GOT3 (cell line): ENCODE measurements around the gene MYEOV.

Experiments used
- DNase-seq: peaks from one replicate; lab custom pipeline; 2025; ENCODE audit warnings: mixed read lengths; lab: John Stamatoyannopoulos, UW

MYEOV gene

DNA sequence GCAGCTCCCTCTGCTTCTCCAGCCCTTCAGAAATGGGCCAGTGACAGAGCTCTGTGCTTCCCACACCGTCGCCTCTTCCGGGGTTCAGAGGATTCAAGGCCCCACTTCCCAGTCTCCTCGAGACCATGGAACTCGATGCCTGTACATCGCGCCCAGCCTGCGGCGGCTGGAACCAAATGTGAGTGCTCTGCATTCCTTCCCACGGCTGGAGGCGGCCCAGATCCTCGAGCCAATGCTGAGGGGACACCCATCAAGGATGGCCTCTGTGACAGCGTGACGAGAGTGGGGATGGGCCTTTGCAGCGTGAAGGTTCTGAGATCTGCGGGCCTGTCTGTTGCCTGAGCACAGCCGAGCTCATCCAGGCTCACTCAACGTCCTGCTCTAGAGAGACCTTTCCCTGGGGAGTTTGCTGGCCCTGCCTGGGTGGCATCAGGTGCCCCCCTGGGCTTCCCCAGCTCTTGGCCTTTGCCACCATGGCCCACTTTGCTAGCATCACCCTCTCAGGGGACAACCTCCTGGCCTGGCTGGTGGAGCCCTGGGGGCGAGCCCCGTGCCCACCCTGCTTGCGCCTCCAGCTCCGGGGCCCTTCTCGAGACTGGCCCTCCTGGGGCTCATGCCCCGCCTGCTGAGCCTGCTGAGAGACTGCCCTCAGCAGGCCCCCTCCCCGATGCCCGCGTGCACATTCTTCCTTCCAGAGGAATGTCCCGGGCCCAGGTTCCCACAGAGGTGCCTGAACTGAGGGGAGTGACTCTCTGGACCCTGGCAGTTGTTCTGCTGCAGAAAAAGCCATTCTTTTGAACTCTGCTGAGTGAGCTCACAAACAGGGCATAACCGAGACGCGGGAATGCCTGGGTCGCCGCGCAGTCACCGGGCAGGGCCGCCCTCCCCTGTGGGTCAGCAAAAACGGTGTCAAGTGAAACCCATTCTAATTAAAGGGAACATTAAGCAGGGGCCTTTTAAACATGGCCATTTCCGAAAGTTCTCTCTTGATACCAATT lies 7.3 kb upstream of the MYEOV start:
- no peak for DNase-seq

DNA sequence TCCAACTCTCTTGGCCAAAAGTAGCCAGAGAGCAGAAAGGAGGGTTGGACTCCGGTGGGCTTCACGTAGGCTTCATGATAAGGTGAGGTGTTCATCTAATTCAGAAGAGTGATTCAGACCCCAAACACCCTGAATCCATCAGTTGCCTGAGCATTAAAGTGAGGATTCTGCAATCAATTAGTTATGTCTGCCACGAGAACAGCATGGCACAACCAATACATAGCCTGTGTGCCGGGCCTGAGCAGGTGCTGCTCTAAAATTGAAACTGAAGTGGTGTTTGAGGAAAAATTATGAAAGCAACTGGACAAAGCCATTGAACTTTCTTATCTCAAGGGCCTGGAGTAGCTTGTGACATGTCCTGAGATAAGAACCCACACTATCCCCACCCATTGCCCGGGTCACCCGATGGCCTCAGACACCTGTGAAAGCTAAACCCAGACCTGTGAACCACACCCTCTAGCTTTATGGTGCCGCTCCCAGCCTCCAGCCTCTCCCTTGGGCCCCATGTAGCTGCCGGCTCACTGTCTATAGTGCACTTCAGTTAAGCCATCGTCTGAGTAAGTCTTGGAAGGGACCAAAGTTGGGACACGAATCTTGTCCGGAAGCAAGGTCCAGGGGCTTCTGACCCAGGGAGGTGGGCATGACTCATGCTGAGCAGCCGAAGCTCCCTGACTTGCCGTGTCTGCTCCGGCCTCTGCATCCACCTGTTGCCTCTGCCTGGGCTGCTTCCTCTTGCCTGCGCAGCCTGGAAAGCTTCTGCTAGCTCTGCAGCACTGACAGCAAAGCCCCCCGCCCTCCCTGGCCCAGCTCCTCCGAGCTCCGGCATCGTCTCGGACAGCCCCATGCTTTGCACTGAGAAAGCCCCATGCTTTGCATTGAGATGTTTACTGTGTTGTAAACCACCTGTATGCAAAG lies 5.7 kb upstream of the MYEOV start:
- no peak for DNase-seq

DNA sequence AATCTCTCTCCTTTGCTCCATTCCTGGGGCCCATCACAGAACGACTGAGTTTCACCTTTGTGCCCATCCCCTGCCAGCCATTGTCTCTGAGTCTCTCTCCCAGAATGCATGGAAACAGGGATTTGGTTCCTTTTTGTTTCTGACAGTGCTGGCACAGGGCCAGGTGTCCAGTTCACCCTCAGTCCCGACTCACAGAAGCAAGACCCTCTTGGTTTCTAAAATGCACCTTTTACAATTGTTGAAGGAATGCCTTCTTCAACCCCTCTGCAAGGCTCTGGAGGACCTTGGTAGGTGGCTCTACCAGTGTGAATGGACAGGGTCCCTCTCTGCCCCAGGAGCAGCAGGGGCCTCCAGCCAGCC lies 5.1 kb upstream of the MYEOV start:
- no peak for DNase-seq

DNA sequence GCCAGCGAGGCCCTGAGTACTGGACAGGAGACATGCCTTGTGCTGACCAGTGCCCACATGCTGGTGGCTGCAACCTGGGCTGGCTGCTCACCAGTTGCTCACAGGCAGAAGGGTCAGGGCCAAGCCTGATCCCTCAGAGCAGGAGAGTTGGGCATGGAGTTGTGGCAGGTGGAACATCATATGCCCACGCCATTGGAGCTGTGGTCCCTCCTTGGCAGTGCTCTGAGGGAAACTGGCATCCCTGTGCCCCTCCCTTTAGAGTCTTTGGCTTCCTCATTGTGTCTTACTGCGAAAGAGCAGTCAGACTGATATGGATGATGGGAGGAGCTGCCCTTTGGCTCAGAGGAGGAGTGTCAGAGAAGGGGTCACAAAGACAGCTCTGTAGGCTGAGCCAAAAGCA lies 3.1 kb upstream of the MYEOV start:
- DNase-seq: no peak

DNA sequence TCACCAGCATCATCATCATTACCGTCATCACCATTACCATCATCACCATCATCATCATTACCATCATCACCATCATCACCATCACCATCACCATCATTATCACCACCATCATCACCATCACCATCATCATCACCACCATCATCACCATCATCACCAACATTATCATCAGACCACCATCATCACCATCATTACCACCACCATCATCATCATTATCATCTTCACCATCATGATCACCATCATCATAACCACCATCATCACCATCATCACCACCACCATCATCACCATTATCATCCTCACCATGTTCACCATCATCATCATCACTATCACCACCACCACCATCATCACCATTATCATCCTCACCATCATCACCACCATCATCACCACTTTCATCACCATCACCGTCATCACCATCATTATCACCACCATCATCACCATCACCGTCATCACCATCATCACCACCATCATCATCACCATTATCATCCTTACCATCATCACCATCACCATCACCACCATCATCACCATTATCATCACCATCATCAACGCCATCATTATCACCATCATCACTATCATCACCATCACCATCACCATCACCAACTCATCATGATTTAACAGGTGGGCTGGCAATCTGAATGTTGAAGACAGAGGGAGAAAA lies 2.4 kb upstream of the MYEOV start:
- no peak for DNase-seq

DNA sequence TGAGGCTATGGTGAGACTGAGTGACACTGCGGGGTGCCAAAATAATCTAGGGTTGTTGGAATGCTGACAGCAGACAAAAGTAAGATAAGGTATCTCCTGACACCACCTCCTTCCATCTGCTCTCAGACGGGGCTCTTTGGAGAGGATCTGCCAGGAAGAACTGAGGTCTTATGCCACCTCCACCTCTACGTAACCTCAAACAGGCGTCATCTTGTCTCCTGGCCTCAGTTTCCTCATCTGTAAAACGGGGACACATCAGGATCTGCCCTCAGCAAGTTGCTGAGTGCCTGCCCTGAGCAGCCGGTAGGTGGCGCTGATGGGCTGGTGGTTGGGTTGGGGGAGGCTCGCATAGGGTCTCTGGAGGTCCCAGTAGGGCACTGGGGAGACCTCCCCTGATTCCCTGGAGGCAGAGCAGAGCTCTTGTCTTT lies 1.7 kb upstream of the MYEOV start:
- no peak for DNase-seq

DNA sequence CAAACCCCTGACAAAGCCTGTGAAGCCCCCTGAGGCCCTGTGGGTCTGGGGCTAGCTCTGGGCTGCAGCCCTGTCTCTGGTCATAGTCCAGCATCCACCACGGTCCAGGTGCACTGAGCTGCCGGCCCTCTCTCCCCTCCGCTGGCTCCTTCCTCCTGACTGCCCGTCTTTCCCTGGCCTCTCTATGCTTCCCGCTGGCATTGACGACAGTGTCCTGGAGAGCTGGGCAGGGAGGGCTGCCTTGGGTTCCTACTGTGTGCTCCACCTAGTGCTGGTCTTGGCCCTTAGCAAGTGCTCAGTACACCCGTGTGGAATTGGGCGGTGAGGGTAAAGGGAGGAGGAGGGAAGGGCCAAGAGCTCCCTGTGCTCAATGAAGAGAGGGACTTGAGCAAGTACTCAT lies 868 bp upstream of the MYEOV start:
- no peak for DNase-seq

DNA sequence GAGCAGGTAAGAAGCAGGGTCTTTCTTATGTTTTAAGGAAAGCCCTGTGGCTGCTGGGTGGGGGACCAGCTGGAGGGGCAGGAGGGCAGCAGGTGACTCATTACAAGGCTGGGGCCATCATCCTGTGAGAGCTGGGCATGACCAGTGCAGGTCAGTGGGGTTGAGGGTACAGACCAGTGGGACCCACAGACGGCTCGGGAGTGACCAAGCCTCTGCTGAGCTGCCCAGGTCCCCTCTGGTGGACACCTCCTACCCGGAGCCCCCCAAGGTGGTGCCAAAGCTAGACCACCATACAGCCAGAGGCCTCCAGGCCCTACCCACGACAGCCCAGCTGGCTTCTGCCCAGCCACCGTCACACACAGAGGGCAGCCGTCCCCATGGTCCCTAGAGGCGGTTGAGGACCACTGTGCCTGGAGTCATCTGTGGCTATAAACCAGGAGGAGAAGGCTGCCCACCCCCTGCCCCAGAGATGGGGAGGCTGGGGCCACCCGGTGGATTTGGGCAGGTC lies 670 bp downstream of the MYEOV start:
- DNase-seq: no peak

DNA sequence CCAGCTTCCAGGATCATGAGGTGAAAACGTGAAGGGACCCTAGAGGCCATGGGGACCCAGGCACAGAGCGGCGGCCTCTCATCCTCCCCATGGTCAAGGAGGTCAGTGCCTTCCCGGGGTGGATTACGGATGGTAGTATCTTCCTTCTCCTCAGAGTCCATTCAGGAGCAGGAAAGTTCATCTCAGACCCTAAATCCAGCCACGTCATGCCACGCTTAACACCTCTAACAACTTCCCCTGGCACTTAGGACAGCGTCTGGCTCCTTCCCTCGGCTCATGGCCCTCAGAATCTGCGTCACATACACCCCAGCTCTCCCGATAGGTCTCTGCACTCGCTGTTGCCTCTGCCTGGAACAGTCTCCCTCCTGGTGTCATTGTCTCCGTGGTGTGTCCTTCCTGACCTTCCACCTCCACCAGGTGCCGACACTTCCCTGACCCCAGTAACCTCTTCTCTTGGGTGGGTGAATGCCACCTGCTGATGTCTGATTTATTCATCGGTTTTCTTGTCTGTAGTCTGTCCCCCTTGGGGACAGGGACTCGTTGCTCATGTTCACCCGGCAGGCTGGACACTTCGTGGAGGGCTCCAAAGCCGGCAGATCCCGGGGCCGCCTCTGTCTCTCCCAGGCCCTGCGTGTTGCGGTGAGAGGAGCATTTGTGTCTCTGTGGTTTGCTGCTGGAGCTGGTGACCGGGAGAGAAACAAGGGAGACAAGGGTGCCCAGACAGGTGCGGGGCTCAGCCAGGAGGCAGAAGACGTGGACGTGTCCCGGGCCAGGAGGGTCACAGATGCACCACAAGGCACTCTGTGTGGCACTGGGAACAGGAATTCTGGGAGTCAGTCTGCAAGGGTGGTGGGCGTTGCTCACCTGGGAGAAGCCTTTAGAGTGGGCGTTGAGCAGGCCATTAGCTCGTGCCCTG lies 1.4 kb downstream of the MYEOV start:
- DNase-seq: no peak

DNA sequence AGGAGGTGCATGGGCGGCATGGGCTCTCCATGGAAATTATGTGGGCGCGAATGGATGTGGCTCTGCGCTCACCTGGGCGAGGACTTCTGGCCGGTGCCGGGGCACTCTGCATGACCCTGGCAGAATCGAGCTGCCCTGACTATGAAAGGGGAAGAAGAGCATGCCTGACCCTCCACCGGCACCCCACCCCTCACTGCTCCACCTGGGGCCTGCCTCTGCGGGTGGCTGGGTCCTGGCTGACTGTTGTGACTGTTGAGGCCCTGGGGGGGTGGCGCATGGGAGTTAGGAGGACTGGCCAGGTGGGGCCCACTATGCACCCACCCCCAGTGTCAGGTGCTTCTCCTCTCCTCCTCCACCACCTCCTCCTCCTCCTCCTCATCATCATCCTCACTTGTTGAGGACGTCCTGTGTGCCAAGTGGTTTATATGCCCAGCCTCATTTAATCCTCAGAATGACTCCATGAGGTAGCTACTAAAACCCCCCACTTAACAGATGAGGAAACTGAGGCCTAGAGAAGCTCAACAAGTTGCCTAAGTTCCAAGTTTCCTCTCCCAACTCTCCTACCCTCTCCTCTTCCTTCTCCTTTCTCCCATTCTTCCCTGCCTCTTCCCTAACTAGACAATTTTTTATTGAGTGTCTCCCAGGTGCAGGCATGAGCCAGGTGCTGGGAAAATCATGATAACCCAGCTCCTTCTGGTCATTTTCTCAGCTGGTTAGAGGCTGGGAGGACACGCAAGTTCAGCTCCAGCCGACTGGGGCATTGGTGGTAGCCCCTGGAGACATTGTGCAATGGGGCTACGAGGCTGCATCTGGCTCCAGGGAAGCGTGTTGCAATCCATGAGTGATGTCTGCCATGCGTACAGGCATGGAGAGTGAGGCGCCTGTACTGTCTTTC lies 2.3 kb downstream of the MYEOV start:
- DNase-seq: peak; percentile 34

DNA sequence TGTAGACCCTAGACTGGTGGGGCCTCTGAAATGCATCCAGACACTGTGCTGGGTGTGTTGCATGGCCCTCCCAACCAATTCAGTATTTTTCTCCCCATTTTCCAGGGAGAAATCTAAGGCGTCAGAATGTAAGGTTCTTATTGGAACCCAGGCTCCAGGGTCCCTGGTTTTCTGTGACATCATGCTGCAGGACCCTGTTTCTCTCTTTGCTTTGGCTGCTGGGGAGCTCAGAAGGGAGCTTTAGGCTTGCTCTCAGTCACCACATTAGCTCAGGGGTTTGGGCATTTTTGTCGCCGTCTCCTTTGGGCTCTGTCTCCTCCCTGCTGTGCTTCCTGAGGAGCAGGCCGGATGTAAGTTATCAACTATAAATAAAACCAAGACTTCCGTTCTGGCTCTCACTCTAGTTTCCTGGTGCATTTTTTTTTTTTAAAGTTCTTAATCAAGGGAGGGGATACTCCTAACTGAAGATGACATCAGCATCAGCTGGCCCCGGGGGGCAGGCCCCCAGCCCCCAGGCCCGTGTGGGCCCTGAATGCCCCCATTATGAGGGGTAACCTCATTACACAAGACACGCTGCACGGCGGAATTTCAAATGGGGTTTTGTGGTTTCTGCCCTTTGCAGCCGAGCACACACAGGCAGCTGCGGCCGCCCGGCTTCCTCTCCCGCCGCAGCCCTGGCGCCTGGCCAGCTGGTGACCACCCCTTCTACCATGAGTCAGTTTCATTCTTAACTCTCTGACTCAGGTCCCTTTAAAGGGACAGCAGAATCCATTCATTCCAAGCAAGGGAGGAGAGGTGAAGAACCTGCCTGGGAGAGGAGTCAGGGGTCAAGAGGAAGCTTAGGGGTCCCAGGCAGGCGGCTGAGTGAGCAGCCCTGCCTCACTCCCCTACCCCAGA lies 3.2 kb downstream of the MYEOV start:
- peak; percentile 88 for DNase-seq

DNA sequence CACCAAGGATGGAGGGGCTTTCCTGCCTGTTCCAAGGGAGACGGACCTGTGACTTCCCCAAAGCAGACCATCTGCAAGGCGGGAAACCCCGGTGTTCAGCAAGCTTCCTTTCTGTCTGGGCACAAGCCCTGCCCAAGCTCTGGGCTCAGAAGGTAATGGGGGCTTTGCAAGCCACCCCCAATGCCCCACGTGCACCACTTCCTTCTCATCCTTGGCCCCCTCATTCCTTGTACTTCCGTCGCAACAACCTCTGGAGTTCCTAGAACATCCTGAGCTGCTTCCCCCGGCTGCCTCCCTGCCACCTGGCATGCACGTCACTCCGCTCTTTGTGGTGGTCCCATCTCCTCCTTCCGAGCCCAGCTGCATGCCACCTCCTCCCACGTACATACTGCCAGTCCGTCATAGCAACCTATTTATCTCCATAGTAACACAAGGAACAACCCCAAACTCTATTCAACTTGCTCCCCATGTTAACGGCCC lies 3.9 kb downstream of the MYEOV start:
- no peak for DNase-seq

DNA sequence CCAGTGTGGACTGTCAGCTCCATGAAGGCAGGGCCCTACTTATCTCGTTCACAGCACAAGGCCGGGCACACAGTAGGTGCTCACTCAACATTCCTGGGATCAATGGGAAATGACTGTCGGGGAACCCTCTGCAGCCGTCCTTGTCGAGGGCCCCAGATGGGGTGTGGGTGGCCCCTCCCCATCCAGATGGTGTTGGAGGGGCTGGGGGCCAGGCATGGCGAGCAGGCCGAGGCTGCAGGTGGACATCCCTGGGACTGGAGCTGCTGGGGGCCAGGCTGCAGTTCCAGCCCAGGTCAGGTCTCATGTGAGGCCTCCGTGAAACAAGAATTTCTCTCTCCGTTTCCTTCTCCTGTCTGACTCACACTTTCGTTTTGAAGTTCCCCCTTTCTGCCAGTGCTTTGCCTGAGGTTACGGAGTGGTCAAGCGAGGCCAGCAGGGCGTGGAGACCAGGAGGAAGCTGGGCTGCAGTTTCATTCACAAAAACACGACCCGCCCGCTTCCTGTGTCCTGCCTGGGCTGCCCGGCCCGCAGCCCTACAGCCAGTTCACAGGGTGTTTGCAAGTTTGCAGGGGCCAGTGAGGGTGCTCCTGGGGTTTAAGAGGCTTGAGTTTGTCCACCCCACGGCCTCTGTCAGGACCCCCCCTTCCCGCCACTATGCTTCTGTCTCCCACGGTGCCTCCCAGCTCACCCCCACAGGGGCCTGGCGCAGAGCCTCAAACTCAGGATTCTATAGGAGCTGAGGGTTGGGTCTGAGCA lies 4.5 kb downstream of the MYEOV start:
- peak; percentile 33 for DNase-seq

DNA sequence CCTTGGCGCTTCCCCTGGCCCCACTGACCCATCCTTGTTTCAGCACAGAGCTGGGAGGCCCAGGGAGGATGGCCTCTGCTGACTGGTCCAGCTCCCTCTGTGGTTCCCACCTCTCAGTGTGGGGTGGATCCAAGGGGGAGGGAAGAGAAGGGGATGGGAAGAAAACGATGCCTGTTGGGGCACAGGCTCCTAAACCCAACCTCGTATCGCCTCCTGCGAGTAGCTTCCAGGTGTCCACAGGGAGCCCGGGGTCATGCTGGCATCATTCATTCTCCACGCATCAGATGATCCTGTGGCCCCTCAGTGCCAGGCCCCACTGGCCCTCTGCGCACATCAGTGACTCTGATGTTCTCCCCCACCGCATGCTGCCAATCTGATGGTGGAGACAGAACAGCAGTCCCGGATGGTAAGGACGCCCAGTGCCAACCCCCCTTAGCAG lies 5.1 kb downstream of the MYEOV start:
- DNase-seq: no peak

DNA sequence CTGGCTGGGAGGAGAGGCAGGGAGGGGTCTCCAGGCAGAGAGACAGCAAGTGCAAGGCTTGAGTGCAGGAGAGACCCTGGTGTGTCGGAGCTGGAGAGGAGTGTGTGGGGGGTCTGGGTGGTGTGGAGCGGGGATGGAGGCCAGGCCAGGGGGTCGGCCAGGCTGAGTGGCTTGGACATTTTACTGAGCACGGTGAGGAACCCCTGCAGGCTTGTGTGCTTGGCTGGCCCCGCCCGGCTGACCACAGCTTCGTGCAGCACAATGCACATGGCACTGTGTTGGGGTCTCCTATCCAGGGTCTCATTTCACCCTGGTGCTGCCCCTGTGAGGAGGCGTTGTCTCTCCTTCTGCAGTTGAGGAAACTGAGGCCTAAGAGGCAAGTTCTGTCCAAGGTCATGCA lies 5.6 kb downstream of the MYEOV start:
- DNase-seq: no peak

DNA sequence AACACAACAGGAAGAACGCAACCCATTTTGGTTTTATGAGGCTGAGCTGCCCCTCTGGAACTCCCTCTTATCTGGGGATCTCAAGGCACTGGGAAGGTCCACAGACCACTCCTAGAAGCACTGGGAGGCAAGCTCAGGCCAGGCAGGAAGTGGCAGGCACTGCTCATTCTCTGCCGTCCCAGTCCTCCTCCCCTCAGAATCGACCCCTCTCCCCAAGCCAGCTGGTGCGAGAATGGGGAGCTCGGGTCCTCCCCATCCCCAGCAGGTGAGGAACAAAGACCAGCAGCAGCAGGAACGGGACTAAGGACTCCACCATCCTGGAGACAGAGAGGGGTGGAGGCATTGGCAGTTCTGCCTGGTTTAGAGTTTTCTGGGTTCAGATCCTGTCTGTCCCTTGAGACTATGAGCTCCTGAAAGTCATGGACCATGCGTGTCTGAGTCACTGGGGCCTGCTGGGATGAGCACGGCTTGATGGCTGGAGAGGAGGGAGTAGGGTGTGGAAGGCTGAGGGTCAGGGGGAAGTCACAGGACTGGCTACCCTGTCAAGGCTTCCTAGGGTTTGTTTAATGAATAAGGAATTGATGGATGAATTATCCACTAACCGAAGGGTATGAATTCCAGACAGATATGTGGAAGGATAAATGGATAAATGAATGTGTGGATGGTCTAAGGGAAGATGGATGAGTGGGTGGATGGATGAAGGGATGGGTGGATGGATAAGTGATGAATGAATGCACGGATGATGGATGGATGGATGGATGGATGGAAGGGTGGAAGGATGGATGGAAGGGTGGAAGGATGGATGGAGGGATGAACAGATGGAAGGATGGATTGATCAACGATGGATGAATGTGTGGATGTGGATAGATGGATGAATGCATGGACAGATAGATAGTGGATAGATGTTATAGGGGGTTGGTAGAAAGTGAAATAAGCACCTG lies 6.4 kb downstream of the MYEOV start:
- DNase-seq: no peak

DNA sequence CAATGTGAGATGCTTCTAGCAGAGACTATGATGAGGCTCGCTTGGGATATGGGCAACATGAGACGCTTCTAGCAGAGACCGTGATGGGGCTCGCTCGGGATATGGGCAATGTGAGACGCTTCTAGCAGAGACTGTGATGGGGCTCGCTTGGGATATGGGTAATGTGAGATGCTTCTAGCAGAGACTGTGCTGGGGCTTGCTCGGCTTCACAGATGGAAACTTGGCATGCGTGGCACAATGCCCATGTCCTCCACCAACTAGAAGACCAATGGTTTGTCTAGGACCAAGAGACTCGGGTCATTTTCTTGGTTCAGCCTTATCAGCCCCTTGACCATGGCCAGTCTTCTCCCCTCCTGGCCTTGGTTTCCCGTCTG lies 7.1 kb downstream of the MYEOV start:
- no peak for DNase-seq
